ENCODE data around the gene SOCS2.
"Not testable (repeated sequence)": the region's sequence is repeated elsewhere in the genome, so short reads cannot be mapped to it uniquely, and the experiment has no call there.

SOCS2 gene, protein sequence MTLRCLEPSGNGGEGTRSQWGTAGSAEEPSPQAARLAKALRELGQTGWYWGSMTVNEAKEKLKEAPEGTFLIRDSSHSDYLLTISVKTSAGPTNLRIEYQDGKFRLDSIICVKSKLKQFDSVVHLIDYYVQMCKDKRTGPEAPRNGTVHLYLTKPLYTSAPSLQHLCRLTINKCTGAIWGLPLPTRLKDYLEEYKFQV

GRCh38 chr12:93571925-93572711 lies at the start of gene SOCS2:
Gene SOCS2, plus strand, starts transcription at chr12:93572675. Its CDS starts 223 bp downstream, at chr12:93572898.
- no peak for DNase-seq

DNA sequence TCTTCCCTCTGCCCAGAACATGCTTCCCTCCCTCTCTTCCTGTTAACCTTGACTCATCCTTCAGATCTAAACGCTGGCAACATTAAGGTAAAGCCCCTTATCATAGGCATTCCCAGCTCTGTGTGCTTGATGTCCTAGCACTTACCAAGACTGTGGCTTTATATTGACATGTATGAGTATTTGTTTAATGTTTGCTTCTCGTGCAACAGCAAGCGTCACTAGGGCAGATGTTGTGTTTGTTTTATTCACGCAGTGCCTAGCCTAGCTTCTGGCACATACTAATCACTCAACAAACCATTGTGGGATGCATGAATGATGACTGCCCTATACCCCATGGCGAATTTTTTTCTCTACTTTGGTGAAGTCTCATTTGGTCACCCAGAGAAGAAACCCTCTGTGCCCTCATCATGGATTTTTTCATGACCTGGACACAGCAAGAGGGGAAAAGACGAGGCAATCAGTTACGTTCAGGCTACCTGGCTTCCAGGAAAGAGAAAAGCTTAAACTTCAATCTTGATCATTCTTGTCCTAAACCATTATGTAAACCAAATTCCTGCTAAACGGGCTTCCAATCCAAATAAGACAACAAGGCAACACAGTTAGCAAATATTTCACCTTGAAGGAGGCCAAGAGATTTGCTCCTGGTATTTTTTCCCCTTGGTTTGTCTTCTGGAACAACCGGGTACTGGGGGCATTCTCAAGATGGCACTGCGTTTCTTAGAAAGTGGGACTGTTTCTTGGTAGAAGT lies 47.9 kb upstream of the SOCS2 start:
- no peak for DNase-seq

DNA sequence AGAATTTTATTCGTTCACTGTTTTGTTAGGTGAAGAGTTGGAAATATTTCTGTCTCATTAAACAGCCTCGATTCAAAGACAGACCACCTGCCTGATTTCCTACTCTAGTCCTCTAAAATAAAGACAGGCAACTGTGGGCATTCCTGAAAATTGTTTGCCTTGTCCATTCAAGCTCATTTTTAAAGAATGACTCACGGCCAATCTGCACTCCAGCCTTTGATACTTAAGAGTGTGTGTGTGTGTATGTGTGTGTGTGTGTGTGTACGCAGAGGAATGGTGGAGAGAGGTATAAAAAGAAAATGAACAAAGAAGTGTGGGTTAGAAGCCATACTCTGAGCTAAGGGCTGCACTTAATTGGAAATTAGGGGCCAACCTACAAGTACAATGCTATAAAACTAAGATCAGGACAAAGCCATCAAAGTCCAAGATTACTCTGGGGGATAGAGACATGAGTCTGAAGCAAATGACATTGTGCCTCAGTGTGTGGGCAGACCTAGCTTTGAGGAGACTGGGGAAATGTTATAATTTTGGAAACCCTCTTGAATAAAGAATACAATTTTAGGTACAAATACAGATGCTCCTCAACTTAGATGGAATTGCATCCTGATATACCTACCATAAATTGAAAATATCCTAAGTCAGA lies 45.6 kb upstream of the SOCS2 start:
- no peak for DNase-seq

GRCh38 chr12:93530358-93530757 lies 42.1 kb upstream of the SOCS2 start:
- DNase-seq, result no peak

DNA sequence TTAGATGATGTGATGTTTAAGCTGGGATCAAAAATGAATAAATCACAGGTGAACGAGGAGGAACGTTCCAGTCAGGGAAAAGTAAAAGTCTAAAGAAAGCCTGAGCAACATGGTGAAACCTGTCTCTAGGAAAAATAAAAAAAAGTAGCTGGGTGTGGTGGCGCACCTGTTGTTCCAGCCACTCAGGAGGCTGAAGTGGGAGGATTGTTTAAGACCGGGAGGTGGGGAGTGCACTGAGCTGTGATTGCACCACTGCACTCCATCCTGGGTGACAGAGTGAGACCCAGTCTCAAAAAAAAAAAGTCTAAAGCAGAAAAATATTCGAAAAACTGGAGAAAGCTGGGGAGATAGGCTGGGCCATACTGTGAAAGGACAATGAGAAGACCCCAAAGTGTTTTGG lies 39.2 kb upstream of the SOCS2 start:
- no peak for DNase-seq

GRCh38 chr12:93536111-93536765 lies 36.2 kb upstream of the SOCS2 start:
- DNase-seq, result no peak

GRCh38 chr12:93536766-93537488 lies 35.5 kb upstream of the SOCS2 start:
- DNase-seq, result no peak

DNA sequence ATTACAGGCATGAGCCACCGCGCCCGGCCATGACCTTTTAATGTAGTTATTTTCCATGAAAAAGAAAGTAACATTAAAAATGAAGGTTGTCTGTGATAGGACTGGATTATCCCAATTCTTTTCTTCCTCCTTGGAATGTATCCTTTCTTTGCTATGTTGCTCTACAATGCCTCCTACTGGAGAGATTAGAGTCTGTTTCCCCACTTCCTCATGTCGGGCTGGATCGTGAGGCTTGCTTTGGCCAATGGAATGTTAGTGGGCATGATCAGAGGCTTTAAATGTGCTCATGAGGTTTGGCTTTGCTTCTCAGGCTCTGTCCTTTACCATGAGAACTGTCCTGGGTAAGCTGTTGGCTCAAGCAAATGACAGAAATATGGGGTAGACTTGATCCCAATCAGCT lies 34.7 kb upstream of the SOCS2 start:
- no peak for DNase-seq

GRCh38 chr12:93539821-93540220 lies 32.7 kb upstream of the SOCS2 start:
- no peak for DNase-seq

DNA sequence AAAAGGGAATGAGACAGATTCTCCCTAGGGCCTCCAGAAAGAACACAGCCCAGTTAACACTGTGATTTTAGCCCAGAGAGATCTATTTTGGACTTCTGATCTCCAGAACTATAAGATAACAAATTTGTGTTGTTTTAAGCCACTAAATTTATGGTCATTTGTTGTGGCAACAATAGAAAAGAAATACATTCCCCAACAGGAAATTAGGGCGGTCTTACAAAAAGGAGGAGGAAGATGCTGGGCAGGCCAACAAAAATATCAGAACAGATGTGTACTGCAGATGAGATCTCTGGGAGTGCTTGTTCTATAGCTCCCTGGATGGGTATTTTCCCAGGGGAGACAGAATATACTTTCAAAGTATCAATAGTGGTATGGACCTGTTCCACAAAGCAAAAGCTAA lies 32.0 kb upstream of the SOCS2 start:
- DNase-seq, result no peak

DNA sequence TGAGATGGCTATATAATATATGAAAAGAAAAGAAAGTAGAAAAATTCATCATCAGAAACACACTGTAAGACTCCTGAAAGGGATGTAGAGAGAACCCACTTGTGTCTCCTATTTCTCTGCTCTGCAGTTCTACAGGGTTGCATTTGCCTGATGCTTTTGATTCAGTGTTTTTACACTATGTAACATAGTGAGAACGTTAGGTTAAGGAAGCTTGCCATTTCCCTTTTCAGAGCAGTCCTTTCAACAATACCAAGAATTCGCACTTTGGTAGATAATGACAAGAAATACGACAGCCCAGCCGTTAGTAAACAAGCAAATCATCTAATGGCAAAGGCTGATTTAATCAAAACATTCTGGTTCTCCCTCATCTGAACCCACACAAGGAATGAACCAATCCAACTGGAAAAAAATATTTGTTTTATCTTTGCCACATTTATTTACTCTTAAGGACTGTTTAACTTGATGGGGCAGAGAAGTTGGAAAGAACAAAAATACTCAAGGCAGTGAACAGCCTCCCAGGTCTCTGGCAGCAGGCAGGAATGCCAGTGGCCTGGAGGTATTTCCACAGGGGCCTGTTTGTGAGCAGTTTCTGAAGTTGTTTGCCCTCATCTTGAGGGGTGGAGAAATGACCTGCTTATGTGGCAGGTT lies 30.8 kb upstream of the SOCS2 start:
- DNase-seq, result peak; percentile 12

GRCh38 chr12:93547778-93548177 lies 24.7 kb upstream of the SOCS2 start:
- DNase-seq, result no peak

DNA sequence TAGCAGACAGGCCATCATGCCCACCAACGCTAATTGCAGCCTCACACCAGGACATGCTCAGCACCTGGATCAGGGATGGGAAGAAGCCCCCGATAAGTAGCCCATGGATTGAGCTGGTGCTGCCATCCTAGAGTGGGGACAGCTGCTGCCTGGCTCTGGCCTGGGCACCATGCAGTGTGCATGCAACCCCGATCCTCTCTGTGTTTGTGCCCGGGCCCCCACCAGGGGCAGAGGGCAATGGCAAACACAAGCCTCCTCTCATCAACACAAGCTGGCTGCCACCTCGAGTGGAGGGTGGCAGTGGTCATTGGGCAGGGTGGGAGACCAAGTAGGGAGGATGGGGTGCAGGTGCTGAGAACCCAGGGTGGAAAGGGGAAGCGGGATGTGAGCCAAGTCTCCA lies 23.3 kb upstream of the SOCS2 start:
- no peak for DNase-seq

- DNase-seq, result no peak
These were observed 21.5 kb upstream of the SOCS2 start for GRCh38 chr12:93550748-93551611.

DNA sequence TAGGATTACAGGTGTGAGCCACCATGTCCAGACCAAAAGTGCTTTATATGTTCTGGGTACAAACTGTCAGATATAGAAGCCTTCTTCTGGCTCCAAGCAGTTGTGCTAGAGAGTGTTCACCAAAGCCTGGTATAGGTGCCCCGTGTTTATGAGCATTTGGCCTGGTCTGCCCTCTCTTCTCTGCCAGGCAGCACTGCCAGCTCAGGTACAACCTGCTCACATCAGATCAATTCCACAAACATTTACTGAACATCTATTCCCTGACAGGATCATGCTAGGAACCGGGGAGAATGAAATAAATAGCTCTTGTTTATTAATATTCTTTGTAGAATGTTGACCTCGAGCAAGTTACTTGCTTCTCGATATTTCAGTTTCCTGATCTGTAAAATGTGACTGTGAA lies 20.0 kb upstream of the SOCS2 start:
- DNase-seq, result no peak

- not testable (repeated sequence) for DNase-seq
These were observed 14.6 kb upstream of the SOCS2 start for GRCh38 chr12:93557879-93558278.

DNA sequence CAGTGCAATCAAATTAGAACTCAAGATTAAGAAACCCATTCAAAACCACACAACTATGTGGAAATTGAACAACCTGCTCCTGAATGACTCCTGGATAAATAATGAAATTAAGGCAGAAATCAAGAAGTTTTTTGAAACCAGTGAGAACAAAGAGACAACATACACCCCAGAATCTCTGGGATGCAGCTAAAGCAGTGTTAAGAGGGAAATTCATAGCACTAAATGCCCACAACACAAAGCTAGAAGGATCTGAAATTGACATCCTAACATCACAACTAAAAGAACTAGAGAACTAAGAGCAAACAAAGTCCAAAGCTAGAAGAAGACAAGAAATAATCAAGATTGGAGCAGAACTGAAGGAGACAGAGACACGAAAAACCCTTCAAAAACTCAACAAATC lies 13.8 kb upstream of the SOCS2 start:
- not testable (repeated sequence) for DNase-seq

GRCh38 chr12:93563807-93564538 lies 8.5 kb upstream of the SOCS2 start:
- DNase-seq, result no peak

DNA sequence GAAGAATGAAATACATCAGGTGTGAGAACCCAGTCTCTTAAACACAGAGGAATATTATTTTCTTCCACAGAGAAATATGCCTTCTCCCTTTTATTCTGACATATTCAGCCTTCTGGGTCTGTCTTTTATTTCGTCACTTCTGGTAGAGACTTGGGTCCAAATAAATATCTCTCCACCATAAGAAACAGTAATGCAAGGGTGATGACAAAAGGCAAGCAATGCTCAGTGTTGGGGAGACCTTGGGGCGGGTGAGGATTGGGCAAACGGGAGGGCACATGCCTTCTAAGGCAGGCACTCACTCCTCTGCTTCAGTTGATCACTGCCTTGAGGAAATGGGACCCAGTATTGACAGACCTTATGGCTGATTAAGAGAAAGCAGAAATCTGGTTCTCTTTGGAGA lies 6.7 kb upstream of the SOCS2 start:
- no peak for DNase-seq

DNA sequence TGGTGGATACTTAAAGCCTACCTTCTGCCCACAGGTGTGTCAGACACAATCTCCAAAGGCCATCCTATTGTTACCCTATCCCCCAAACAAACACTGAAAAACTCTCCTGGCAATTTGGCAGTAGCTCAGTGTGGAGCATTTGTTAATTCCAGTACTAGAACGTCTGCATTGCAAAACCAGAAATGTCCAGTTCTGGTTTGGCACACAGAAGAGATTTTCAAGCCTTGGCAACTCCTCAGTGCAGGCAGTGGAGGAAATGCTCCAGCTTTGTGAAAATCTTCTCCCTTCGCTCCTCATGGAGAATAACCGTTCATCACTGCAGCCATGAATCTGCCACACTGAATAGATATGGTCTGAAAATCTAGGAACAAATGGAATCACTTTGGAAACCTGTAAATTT lies 5.3 kb upstream of the SOCS2 start:
- no peak for DNase-seq

Data from activated CD4-positive, alpha-beta T cell treated with anti-CD3 and anti-CD28 coated beads, Interleukin-2, amount 50 U/mL, for 16 hours (primary cell).